ENCODE measurements around the gene NKAIN2. TPM values are rescaled to one million over a fixed set of nuclear protein-coding genes. Genes with fewer than 3 reads are reported as not detected.

Gene NKAIN2
- total RNA-seq, 3 donors from 2014 or later: 0.48 to 1.8 TPM; not detected in 1

DNA sequence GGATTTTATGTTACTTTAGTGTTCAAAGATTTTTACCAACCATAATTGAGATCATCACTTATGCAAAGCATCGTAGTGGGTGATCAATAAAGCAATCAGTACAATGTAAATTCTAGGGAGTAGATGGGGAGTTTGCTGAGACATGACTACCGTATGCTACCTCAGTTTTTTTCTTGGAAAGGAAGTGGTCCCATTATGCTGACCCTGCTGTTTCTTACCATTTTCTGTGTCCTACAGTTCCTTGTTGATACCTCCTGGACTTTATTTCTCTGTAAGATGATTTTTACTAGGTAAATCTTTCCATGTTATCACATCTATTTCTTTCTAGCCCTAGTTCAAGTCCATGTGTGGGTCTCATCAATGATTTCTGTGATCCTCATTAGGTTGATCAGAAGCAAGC, 19.3 kb upstream of the NKAIN2 start:
- Histone ChIP-seq H3K9me3 (no peaks in the 10 kb centered on the region), H3K27ac (no peak overlapping the region), H3K36me3 (no peaks in the 10 kb centered on the region), H3K27me3 (no peaks in the 10 kb centered on the region), H3K4me3 (no peak overlapping the region), H3K4me1 (no peaks in the 10 kb centered on the region)
- no peak for DNase-seq (ENCODE audit: low spot score in 2 of 2)
- TF ChIP-seq POLR2AphosphoS5 (IDR thresholded peaks at IDR 0.05) (no peak), POLR2A (IDR thresholded peaks at IDR 0.05) (no peak)
- TF ChIP-seq, protein P1, sequence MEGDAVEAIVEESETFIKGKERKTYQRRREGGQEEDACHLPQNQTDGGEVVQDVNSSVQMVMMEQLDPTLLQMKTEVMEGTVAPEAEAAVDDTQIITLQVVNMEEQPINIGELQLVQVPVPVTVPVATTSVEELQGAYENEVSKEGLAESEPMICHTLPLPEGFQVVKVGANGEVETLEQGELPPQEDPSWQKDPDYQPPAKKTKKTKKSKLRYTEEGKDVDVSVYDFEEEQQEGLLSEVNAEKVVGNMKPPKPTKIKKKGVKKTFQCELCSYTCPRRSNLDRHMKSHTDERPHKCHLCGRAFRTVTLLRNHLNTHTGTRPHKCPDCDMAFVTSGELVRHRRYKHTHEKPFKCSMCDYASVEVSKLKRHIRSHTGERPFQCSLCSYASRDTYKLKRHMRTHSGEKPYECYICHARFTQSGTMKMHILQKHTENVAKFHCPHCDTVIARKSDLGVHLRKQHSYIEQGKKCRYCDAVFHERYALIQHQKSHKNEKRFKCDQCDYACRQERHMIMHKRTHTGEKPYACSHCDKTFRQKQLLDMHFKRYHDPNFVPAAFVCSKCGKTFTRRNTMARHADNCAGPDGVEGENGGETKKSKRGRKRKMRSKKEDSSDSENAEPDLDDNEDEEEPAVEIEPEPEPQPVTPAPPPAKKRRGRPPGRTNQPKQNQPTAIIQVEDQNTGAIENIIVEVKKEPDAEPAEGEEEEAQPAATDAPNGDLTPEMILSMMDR (IDR thresholded peaks at IDR 0.05): no peak
- intact Hi-C loops (cut with DNase I; ENCODE audit: low total_unique reads): no loop called here

DNA sequence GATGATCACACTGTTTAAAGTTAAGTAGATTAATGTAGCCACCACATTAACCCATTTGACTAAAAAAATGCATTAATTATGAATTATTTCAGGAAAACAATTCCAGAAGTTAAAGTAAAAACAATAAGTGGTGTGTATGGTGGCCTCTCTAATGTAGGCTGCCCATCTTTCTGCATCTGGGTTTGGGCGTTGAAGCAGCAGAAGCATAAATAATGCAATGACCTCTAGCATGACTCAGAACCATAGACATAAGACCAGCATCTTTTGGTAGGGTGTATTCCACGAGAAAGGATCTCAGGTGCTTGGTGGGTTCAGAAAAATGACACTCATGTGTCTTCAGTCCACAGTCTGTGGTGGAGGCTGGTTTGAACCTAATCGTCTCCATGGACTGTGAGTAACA, 18.6 kb upstream of the NKAIN2 start:
- no peak for DNase-seq (ENCODE audit: low spot score in 2 of 2)
- Histone ChIP-seq H3K27me3 (no peaks in the 10 kb centered on the region), H3K27ac (no peak overlapping the region), H3K9me3 (no peaks in the 10 kb centered on the region), H3K36me3 (no peaks in the 10 kb centered on the region), H3K4me3 (no peak overlapping the region), H3K4me1 (no peaks in the 10 kb centered on the region)
- TF ChIP-seq POLR2AphosphoS5 (IDR thresholded peaks at IDR 0.05): no peak
- TF ChIP-seq, protein P1 (IDR thresholded peaks at IDR 0.05): no peak
- TF ChIP-seq POLR2A (IDR thresholded peaks at IDR 0.05): no peak
- intact Hi-C loops (cut with DNase I; ENCODE audit: low total_unique reads): no loop called here

DNA sequence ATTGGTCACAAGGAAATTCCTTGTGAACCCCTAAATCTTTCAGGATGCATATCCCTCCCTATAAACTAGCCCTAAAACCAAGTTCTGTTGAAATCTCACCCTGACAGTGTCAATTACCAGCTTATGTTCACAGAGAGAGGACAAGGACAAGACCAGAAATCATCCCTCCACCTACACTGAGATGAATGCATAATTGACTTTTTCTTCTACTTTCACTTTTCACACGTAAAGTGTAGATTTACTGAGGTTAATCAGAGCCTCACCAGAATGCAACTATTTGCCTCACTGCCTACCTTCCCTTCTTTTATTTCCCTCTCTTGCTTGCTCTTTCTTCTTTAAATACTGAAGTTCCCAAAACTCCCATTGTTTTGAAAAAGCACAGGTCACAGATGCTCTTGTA, 15.3 kb upstream of the NKAIN2 start:
- H3K36me3 ChIP-seq: no peaks in the 10 kb centered on the region
- no peaks in the 10 kb centered on the region for H3K4me1 ChIP-seq
- DNase-seq (ENCODE audit: low spot score in 2 of 2): no peak
- no peak overlapping the region for H3K27ac ChIP-seq
- intact Hi-C loops (cut with DNase I; ENCODE audit: low total_unique reads): no loop called here
- H3K9me3 ChIP-seq: no peaks in the 10 kb centered on the region
- H3K4me3 ChIP-seq: no peak overlapping the region
- H3K27me3 ChIP-seq: no peaks in the 10 kb centered on the region
- no peak for TF ChIP-seq POLR2A (IDR thresholded peaks at IDR 0.05)
- TF ChIP-seq, protein P1 (IDR thresholded peaks at IDR 0.05): no peak
- no peak for TF ChIP-seq POLR2AphosphoS5 (IDR thresholded peaks at IDR 0.05)

DNA sequence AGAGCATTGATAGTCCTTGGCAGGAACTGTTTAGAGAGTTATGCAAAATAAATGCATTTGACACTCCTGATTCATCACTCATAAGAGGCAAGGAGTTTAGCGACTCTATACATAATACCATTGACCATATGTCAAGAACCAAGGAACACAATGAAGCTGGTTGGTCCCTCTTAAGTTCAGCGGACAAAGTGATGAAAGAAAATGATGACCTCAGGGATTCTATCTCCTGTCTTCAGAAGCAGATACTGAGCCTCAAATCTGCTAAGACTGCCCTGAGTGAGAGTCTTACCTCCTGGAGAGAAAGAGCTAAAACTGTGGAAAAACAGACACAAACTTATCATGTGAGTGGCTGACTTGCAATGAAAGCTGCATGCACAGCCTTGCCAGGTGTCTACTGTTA, 9.5 kb upstream of the NKAIN2 start:
- intact Hi-C loops (cut with DNase I; ENCODE audit: low total_unique reads): no loop called here
- Histone ChIP-seq H3K36me3 (no peaks in the 10 kb centered on the region), H3K9me3 (no peaks in the 10 kb centered on the region), H3K4me1 (no peaks in the 10 kb centered on the region), H3K4me3 (no peak overlapping the region), H3K27ac (no peak overlapping the region), H3K27me3 (peaks cover 0 to 7% of the 10 kb centered on the region in 2 donors)
- TF ChIP-seq POLR2AphosphoS5 (IDR thresholded peaks at IDR 0.05): no peak
- TF ChIP-seq, protein P1 (IDR thresholded peaks at IDR 0.05): no peak
- TF ChIP-seq POLR2A (IDR thresholded peaks at IDR 0.05): no peak
- no peak for DNase-seq (ENCODE audit: low spot score in 2 of 2)

DNA sequence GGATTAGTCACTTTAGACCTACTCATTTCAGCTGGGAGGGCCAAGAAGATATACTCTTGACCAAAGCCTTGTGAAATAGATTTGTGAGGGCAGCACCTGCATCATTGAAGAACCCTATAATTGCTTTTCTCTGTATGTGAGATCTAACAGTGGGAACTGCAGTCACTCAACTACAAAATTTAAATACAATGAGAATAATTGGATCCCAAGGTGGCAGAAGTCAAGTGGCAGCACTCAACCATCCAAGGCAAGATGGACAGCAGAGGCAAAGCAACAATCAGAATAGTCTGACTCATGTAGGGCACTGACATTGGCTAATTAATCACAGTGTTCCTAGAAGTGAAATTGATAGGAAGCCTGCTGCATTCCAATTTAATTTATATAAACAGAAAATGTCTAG, 8.9 kb upstream of the NKAIN2 start:
- Histone ChIP-seq H3K27me3 (peaks cover 0 to 7% of the 10 kb centered on the region in 2 donors), H3K36me3 (no peaks in the 10 kb centered on the region)
- DNase-seq (ENCODE audit: low spot score in 2 of 2): no peak

More for the DNA sequence above, 8.9 kb upstream of the NKAIN2 start:
- Histone ChIP-seq H3K27ac (no peak overlapping the region), H3K4me3 (no peak overlapping the region), H3K9me3 (no peaks in the 10 kb centered on the region), H3K4me1 (no peaks in the 10 kb centered on the region)
- intact Hi-C loops (cut with DNase I; ENCODE audit: low total_unique reads): no loop called here
- TF ChIP-seq POLR2A (IDR thresholded peaks at IDR 0.05): no peak
- TF ChIP-seq, protein P1 (IDR thresholded peaks at IDR 0.05): no peak
- TF ChIP-seq POLR2AphosphoS5 (IDR thresholded peaks at IDR 0.05): no peak

All from breast epithelium (tissue), 4 donors.